Central memory CD8-positive, alpha-beta T cell (primary cell): ENCODE measurements around the gene MFAP3L.

Experiments used
- ATAC-seq: fragments of 150-1000 bp; cut with Tn5 transposase; replicated peaks from 2 replicates; pipeline ENCODE4 v1.10.0; 2022; ENCODE audit warnings: mild to moderate bottlenecking, moderate FRiP score, moderate number of reproducible peaks; ENCODE audit not compliant: poor library complexity, severe bottlenecking; ENCODE audit errors: extremely low read depth
- DNase-seq, 2 donors: peaks; one replicate each; pipeline ENCODE4 v3.0.0; 2021; ENCODE audit warnings: low spot score in 2 of 2
- H3K27ac Mint-ChIP-seq: one replicate; pipeline ENCODE4 v1.8.0; 2022; ENCODE audit warnings: low read depth, mild to moderate bottlenecking, moderate library complexity, mixed read lengths
- H3K27me3 Mint-ChIP-seq: one replicate; pipeline ENCODE4 v1.8.0; 2022; ENCODE audit warnings: mixed read lengths
- H3K36me3 Mint-ChIP-seq: one replicate; pipeline ENCODE4 v1.8.0; 2022; ENCODE audit warnings: mild to moderate bottlenecking, moderate library complexity, mixed read lengths; ENCODE audit not compliant: insufficient read depth
- H3K4me1 Mint-ChIP-seq: one replicate; pipeline ENCODE4 v1.8.0; 2022; ENCODE audit warnings: mixed read lengths
- H3K4me3 Mint-ChIP-seq: one replicate; pipeline ENCODE4 v1.8.0; 2022; ENCODE audit warnings: mild to moderate bottlenecking, moderate library complexity, mixed read lengths
- H3K9me3 Mint-ChIP-seq: one replicate; pipeline ENCODE4 v1.8.0; 2022; ENCODE audit warnings: mixed read lengths

MFAP3L gene

DNA sequence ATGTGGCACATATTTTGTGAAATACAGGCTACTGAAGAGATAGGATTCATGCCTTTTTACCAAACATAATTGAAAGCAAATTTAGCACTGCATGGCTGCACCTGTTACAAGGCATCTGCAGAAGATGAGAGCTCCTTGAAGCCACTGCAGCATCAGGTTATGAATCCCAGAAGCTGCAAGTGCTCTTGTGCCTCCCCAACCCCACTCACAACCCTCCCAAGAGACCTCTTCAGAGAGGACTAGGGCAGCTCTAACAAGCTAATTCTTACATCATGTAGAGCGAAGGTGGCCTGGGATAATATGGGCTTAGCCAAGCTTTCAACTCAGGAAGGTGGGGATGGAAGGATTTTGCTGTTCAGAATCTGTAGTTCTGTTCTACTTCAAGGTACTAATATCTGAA is 27.2 kb downstream of the MFAP3L start:
- no peaks in the 10 kb centered on the region for H3K36me3 Mint-ChIP-seq
- DNase-seq (no peak), ATAC-seq (no peak)
- no peaks in the 10 kb centered on the region for H3K4me1 Mint-ChIP-seq
- no peak overlapping the region for H3K4me3 Mint-ChIP-seq
- H3K27ac Mint-ChIP-seq, result no peak overlapping the region
- H3K27me3 Mint-ChIP-seq, result peaks cover 11% of the 10 kb centered on the region
- H3K9me3 Mint-ChIP-seq, result no peaks in the 10 kb centered on the region

DNA sequence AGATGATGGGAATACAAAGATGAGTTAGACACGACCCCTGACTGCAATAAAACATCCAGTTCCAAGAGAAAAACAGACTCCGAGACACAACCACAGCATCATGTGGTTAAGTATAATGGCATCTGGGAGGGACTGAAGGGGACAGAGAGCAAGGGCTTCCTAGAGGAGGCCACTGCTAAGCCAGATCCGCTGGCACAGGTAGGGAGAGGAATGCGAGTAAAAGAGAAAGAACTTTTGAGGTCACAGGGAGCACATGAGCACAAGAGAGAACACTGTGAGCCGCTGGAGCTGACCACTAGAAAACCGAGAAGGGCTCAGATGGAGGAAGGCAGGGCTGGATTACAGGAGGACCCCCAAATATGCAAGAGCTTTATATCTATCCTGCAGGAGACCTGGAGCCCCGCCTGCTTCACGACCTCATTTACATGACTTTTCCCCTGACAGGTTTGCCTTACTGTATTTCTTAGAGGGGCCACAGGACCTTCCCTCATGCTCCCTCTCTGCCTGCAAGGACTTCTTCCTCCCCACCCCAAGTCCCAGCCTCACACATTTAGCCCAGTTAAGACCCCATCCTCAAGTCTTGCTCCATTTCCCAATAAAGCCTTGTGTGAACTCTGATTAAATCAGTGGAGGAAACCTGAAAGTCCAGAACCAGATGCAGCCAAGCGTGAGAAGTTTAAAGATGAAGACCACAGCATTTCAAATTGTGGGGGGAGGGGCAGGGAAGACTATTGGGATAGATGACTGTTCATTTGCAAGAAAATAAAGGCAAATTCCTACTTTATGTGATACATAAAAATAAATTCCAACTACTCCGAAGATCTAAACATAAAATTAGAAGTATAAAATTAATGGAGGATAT is 29.6 kb downstream of the MFAP3L start:
- peaks cover 16% of the 10 kb centered on the region for H3K27me3 Mint-ChIP-seq
- H3K27ac Mint-ChIP-seq, result no peak overlapping the region
- H3K36me3 Mint-ChIP-seq, result no peaks in the 10 kb centered on the region

DNA sequence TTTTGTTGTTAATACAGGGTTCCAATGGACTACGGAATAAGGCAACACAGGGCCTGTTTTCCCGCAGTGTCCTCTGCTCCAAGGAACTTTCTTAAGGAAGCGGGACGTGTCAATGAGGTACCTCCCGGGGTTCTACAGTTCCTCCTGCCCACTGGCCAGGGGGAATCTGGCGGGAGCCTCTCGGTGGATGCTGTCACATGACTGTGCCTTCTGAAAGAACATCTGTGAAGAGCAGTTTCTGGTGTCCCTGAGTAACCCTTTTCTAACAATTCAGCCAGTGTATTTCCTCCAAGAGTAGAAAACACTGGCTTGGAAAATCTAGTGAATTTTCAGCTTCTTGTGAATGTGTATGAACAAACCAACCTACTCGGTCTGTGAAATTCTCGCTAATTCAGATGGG is 32.7 kb downstream of the MFAP3L start:
- H3K9me3 Mint-ChIP-seq, result no peaks in the 10 kb centered on the region
- ATAC-seq (no peak), DNase-seq (no peak)
- H3K27ac Mint-ChIP-seq, result no peak overlapping the region
- no peaks in the 10 kb centered on the region for H3K36me3 Mint-ChIP-seq
- H3K4me1 Mint-ChIP-seq, result no peaks in the 10 kb centered on the region
- peaks cover 20% of the 10 kb centered on the region for H3K27me3 Mint-ChIP-seq
- no peak overlapping the region for H3K4me3 Mint-ChIP-seq

More for the DNA sequence above, 29.6 kb downstream of the MFAP3L start:
- no peaks in the 10 kb centered on the region for H3K9me3 Mint-ChIP-seq
- H3K4me3 Mint-ChIP-seq, result no peak overlapping the region
- ATAC-seq (no peak), DNase-seq (no peak)
- H3K4me1 Mint-ChIP-seq, result no peaks in the 10 kb centered on the region

DNA sequence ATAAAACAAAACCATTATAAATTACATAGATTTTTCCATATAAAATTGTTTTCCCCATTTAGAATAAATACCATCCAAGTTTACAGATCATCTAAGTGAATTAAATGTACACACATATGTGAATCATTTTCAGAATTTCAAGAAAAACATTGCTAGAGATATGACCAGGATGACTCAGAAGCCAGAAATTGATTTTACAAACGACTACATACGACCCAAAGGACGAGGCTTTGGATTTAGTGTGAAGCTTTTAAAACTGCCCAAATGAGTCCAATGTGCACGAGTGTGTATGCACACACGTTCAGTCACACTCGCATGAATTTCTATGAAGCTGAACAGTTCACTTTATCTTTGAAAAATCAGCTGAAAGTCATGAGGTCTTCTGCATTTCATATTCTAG is 37.9 kb downstream of the MFAP3L start:
- Mint-ChIP-seq H3K27ac (no peak overlapping the region), H3K27me3 (peaks cover 43% of the 10 kb centered on the region), H3K36me3 (no peaks in the 10 kb centered on the region), H3K4me1 (no peaks in the 10 kb centered on the region), H3K9me3 (no peaks in the 10 kb centered on the region), H3K4me3 (no peak overlapping the region)
- ATAC-seq (no peak), DNase-seq (no peak)

GRCh38 chr4:169987327-169988228 is 38.6 kb downstream of the MFAP3L start:
- H3K36me3 Mint-ChIP-seq, result no peaks in the 10 kb centered on the region

GRCh38 chr4:169986369-169986768 is 39.8 kb downstream of the MFAP3L start:
- Mint-ChIP-seq H3K4me1 (no peaks in the 10 kb centered on the region), H3K27me3 (peaks cover 45% of the 10 kb centered on the region), H3K9me3 (no peaks in the 10 kb centered on the region), H3K27ac (no peak overlapping the region), H3K36me3 (no peaks in the 10 kb centered on the region), H3K4me3 (no peak overlapping the region)
- DNase-seq, result no peak
- no peak for ATAC-seq

More at GRCh38 chr4:169987327-169988228, 38.6 kb downstream of the MFAP3L start:
- Mint-ChIP-seq H3K27ac (no peak overlapping the region), H3K4me3 (no peak overlapping the region), H3K9me3 (no peaks in the 10 kb centered on the region), H3K27me3 (peaks cover 43% of the 10 kb centered on the region), H3K4me1 (no peaks in the 10 kb centered on the region)
- DNase-seq (no peak), ATAC-seq (no peak)

DNA sequence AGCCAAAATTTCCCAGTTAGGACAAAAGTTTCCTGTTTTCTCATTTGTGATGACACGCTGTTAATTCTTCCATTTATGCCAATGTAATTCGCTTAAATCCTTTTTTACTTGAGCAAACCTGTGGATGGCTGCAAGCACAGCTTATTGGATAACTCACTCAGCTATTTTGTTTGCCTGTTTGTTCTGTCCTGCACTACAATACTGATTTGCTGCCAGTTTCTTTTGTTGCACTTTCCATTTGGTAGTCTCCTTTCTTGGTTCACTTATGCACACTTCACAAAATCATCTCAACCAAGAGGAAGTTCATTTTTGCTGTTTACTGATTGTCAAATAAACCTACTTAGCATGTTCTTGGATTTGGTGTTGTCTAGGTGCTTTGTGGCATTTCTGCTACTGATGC is 40.3 kb downstream of the MFAP3L start:
- no peak for ATAC-seq
- Mint-ChIP-seq H3K36me3 (no peaks in the 10 kb centered on the region), H3K4me1 (no peaks in the 10 kb centered on the region), H3K4me3 (no peak overlapping the region), H3K9me3 (no peaks in the 10 kb centered on the region), H3K27ac (no peak overlapping the region), H3K27me3 (peaks cover 48% of the 10 kb centered on the region)
- no peak for DNase-seq

DNA sequence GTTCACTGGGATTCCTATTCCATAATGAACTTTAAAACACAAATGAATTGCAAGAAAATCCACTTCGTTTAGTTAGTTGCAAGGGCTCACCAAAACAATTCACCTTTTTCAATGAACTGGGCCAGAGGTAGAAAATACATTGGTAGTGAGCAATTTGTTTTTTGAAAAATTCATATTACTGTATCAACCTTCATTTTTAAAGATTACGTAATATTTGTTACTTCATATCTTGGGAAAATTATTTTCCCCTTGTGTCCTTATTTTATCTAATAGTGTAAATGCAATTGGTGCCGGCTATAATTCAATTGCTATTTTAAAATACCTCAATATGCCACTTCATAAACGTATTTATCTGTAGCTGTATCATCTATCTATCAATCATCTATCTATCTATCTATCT is 41.5 kb downstream of the MFAP3L start:
- Mint-ChIP-seq H3K27ac (no peak overlapping the region), H3K36me3 (no peaks in the 10 kb centered on the region), H3K4me3 (no peak overlapping the region), H3K4me1 (no peaks in the 10 kb centered on the region), H3K27me3 (peaks cover 48% of the 10 kb centered on the region), H3K9me3 (no peaks in the 10 kb centered on the region)
- DNase-seq (no peak), ATAC-seq (no peak)

- Mint-ChIP-seq H3K4me3 (no peak overlapping the region), H3K9me3 (no peaks in the 10 kb centered on the region), H3K27me3 (peaks cover 48% of the 10 kb centered on the region), H3K36me3 (no peaks in the 10 kb centered on the region), H3K27ac (no peak overlapping the region), H3K4me1 (no peaks in the 10 kb centered on the region)
- DNase-seq (no peak), ATAC-seq (no peak)
Observed at GRCh38 chr4:169984173-169984572, 42.0 kb downstream of the MFAP3L start.

- H3K27ac Mint-ChIP-seq, result no peak overlapping the region
- H3K27me3 Mint-ChIP-seq, result peaks cover 43% of the 10 kb centered on the region
- no peaks in the 10 kb centered on the region for H3K4me1 Mint-ChIP-seq
- ATAC-seq (no peak), DNase-seq (no peak)
- H3K4me3 Mint-ChIP-seq, result no peak overlapping the region
- no peaks in the 10 kb centered on the region for H3K36me3 Mint-ChIP-seq
- H3K9me3 Mint-ChIP-seq, result no peaks in the 10 kb centered on the region
Observed at GRCh38 chr4:169976951-169977350, 49.2 kb downstream of the MFAP3L start.

DNA sequence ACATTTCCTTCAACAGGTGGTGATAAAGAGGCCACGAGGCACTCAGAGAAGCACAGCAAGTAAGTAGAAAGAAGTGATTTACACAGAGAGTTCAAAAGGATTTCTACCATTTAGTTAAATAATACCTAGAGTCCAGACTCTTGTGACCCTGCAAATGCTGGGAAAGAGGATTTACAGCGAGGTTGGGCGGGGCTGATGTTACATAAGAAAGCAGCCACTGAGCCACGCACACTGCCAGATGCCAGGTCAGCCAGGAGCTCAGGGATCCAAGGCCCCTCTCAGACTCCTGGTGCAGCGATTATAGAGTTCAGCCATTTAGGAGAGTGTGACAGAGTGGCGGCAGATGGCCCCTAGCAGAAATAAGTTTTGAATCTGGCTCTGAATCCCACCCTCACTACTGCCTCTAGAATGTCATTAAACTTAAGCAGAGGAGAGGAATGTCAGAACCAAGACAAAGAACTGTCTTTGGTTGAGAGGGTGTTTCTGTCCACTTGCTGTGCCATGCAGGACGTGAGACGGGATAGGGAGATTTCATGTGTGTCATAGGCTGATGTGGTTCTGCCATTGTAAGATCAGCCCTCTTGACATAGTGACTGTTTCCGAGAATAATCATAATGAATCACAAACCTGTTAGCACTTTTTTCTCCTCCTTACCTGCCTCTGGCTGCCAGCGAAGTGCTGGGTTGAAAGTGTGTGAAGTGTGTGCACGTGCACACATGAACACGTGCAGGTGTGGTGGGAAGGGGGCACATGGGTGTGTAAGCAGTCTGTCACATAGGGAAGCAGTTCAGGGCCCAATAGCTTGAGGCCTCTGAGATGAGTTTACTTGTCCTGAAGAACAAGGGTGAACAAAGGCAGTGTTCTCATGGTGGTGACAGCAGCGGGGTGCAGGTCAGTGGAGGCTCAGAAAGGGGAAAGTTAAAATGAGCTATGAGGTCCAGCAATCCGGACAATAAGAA is 50.1 kb downstream of the MFAP3L start:
- H3K27me3 Mint-ChIP-seq, result peaks cover 35% of the 10 kb centered on the region
- H3K36me3 Mint-ChIP-seq, result no peaks in the 10 kb centered on the region
- no peaks in the 10 kb centered on the region for H3K9me3 Mint-ChIP-seq
- no peak overlapping the region for H3K4me3 Mint-ChIP-seq
- no peak for DNase-seq
- ATAC-seq, result no peak
- H3K27ac Mint-ChIP-seq, result no peak overlapping the region
- H3K4me1 Mint-ChIP-seq, result no peaks in the 10 kb centered on the region
